GM12864 (cell line): ENCODE measurements around the gene PLD1.

Experiments used
- DNase-seq: peaks from one replicate; pipeline ENCODE4 v3.0.0-alpha.2; 2011; ENCODE audit warnings: low read depth
- H3K4me3 ChIP-seq: 2 replicates; pipeline ENCODE4 v1.5.1; 2011; ENCODE audit warnings: mild to moderate bottlenecking, low read depth, low read length, control low read depth
- CTCF ChIP-seq: IDR thresholded peaks from 2 replicates; pipeline ENCODE4 v1.5.1; 2011; ENCODE audit warnings: low read depth, mild to moderate bottlenecking, moderate library complexity, low read length, control low read depth, inconsistent platforms; ENCODE audit errors: missing control alignments

PLD1 gene

DNA sequence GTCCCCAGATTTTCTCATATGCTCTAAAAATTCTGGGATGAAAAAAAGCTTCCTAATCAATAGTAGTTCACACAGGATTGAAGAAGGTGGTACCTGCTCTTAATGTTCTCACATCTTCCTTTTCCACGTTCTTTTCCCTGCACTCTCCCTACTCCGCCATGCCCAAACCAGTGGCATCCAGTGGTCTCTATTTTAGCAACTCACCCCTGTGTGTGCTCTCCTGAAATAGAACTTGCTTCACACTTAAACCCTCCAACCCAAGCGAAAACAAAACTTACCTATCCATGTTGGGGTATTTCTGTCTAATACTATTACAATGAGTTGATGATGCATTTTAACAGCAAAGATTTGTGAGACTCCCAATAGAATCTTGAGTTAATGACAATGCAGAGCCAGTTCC, 148.8 kb downstream of the PLD1 start:
- TF ChIP-seq CTCF: no peak
- no peak for DNase-seq

GRCh38 chr3:171660188-171660587, 150.1 kb downstream of the PLD1 start:
- no peak for TF ChIP-seq CTCF
- H3K4me3 ChIP-seq: no peak overlapping the region
- no peak for DNase-seq

More for the DNA sequence above, 148.8 kb downstream of the PLD1 start:
- no peak overlapping the region for H3K4me3 ChIP-seq

GRCh38 chr3:171658841-171659240, 151.4 kb downstream of the PLD1 start:
- TF ChIP-seq CTCF: no peak

GRCh38 chr3:171654809-171655208, 155.5 kb downstream of the PLD1 start:
- DNase-seq: no peak
- no peak overlapping the region for H3K4me3 ChIP-seq
- no peak for TF ChIP-seq CTCF

More at GRCh38 chr3:171658841-171659240, 151.4 kb downstream of the PLD1 start:
- no peak for DNase-seq
- H3K4me3 ChIP-seq: no peak overlapping the region

GRCh38 chr3:171654326-171654725, 156.0 kb downstream of the PLD1 start:
- no peak for TF ChIP-seq CTCF
- DNase-seq: no peak
- no peak overlapping the region for H3K4me3 ChIP-seq

GRCh38 chr3:171653701-171654100, 156.6 kb downstream of the PLD1 start:
- no peak overlapping the region for H3K4me3 ChIP-seq
- DNase-seq: no peak
- TF ChIP-seq CTCF: no peak

GRCh38 chr3:171652932-171653331, 157.4 kb downstream of the PLD1 start:
- DNase-seq: no peak
- no peak for TF ChIP-seq CTCF
- no peak overlapping the region for H3K4me3 ChIP-seq
